GM12878 (cell line): ENCODE results near the gene TLX1. TPM values are rescaled to one million over a fixed set of nuclear protein-coding genes. Genes with fewer than 3 reads are reported as not detected.
A peak's percentile ranks its signal among the peaks of the same experiment; 100 is the strongest.

Experiments used
- ATAC-seq: fragments of 200-7000 bp; cut with Tn5 transposase; 3 replicates; pipeline ENCODE4 v1.9.1; 2020; ENCODE audit warnings: mild to moderate bottlenecking, moderate library complexity
- BruUV-seq: library from RNA; stranded (reverse); fragments of 400-500 nt; replicated peaks from 2 replicates; lab custom pipeline; 2021; lab: Mats Ljungman, UMichigan
- CTCF ChIA-PET: fragments of 300-600 bp; sonication (Branson Sonifier 250); formaldehyde crosslinking; extraction: SDS; loops from one replicate; lab custom pipeline; 2021; ENCODE audit warnings: inconsistent platforms; lab: Yijun Ruan, JAX
- POLR2A ChIA-PET: fragments of 350-600 bp; formaldehyde crosslinking; extraction: SDS; loops from one replicate; lab custom pipeline; 2021; ENCODE audit warnings: inconsistent platforms; lab: Charles Lee
- RAD21 ChIA-PET: fragments of 300-600 bp; sonication (Branson Sonifier 250); formaldehyde crosslinking; loops from one replicate; lab custom pipeline; 2023; ENCODE audit warnings: antibody characterized with exemption; ENCODE audit not compliant: unreplicated experiment; lab: Charles Lee
- SMC1A ChIA-PET: fragments of 300-600 bp; sonication (Branson Sonifier 250); formaldehyde crosslinking; loops from one replicate; lab custom pipeline; 2023; ENCODE audit not compliant: unreplicated experiment, uncharacterized antibody; lab: Charles Lee
- DNase-seq: peaks from one replicate; pipeline ENCODE4 v3.0.0-alpha.2; 2011; ENCODE audit warnings: low read depth, low spot score
- FAIRE-seq: peaks from 3 replicates; lab custom pipeline; 2011; peaks lifted over from hg19 to GRCh38; lab: Jason Lieb, UNC
- H2AFZ ChIP-seq: 2 replicates; pipeline ENCODE4 v1.6.0; 2011; ENCODE audit warnings: low read depth, low read length, control low read depth; ENCODE audit not compliant: control insufficient read depth
- H3K27ac ChIP-seq: 2 replicates; pipeline ENCODE4 v1.5.1; 2011; ENCODE audit warnings: control low read depth; ENCODE audit not compliant: control insufficient read depth, insufficient read depth
- H3K27me3 ChIP-seq, 2 experiments: replicated peaks in 1 of 2; 2 replicates each; pipeline versions ENCODE4 v1.6.0 to v1.6.1; 2011; ENCODE audit warnings: low read length in 1 of 2; ENCODE audit not compliant: control insufficient read depth in 2 of 2, insufficient read depth in 2 of 2
- H3K36me3 ChIP-seq, 2 experiments: 2 replicates each; pipeline ENCODE4 v1.5.1; 2011; ENCODE audit warnings: low read length in 1 of 2; ENCODE audit not compliant: control insufficient read depth in 2 of 2, insufficient read depth in 2 of 2
- H3K4me1 ChIP-seq: 2 replicates; pipeline ENCODE4 v1.6.1; 2011; ENCODE audit warnings: mild to moderate bottlenecking, low read length, moderate library complexity, mixed read lengths; ENCODE audit not compliant: control insufficient read depth, insufficient read depth
- H3K4me2 ChIP-seq: 2 replicates; pipeline ENCODE4 v1.6.0; 2011; ENCODE audit warnings: control low read depth; ENCODE audit not compliant: control insufficient read depth, insufficient read depth
- H3K4me3 ChIP-seq: fragments of 200-600 bp; sonication (generic); 2 replicates; pipeline ENCODE4 v1.5.1; 2016
- H3K79me2 ChIP-seq: 2 replicates; pipeline ENCODE4 v1.6.0; 2011; ENCODE audit warnings: low read length; ENCODE audit not compliant: control insufficient read depth, insufficient read depth
- H3K9ac ChIP-seq: 2 replicates; pipeline ENCODE4 v1.8.0; 2011; ENCODE audit warnings: low read length, control low read depth, mixed read lengths; ENCODE audit not compliant: control insufficient read depth, insufficient read depth
- H3K9me3 ChIP-seq: replicated peaks from 3 replicates; pipeline ENCODE4 v1.5.1; 2011; ENCODE audit warnings: mild to moderate bottlenecking, low read length; ENCODE audit not compliant: control insufficient read depth, insufficient read depth
- H4K20me1 ChIP-seq: 2 replicates; pipeline ENCODE4 v1.6.0; 2011; ENCODE audit not compliant: control insufficient read depth, insufficient read depth
- BHLHE40 ChIP-seq, 2 experiments: fragments of 450-650 bp in 1 of 2; IDR thresholded peaks; 2 replicates each; pipeline ENCODE4 v1.6.1; 2011 to 2017; ENCODE audit warnings: low read depth in 2 of 2, borderline replicate concordance in 1 of 2, improper control_type of control experiment in 1 of 2, low read length in 1 of 2, mild to moderate bottlenecking in 1 of 2
- CREB1 ChIP-seq: IDR thresholded peaks from 2 replicates; pipeline ENCODE4 v1.6.1; 2012; ENCODE audit warnings: low read depth, mild to moderate bottlenecking, inconsistent platforms
- ESRRA ChIP-seq: IDR thresholded peaks from 2 replicates; pipeline ENCODE4 v1.6.1; 2012; ENCODE audit warnings: mild to moderate bottlenecking, low read length, improper control_type of control experiment
- EZH2 ChIP-seq: IDR thresholded peaks from 2 replicates; pipeline ENCODE4 v1.6.1; 2012; ENCODE audit warnings: low read depth, mild to moderate bottlenecking, control low read depth, inconsistent platforms, low read length, borderline replicate concordance; ENCODE audit not compliant: control insufficient read depth
- FOXM1 ChIP-seq: IDR thresholded peaks from 2 replicates; pipeline ENCODE4 v1.6.1; 2012; ENCODE audit warnings: low read depth, mild to moderate bottlenecking, inconsistent platforms, low read length, moderate library complexity
- GATAD2B ChIP-seq: fragments of 450-650 bp; conservative IDR thresholded peaks from 2 replicates; pipeline ENCODE4 v1.6.1; 2017; ENCODE audit warnings: low read depth, mild to moderate bottlenecking, moderate library complexity
- MEF2A ChIP-seq: IDR thresholded peaks from 2 replicates; pipeline ENCODE4 v1.6.1; 2011; ENCODE audit warnings: low read depth, mild to moderate bottlenecking, low read length, moderate library complexity; ENCODE audit not compliant: insufficient read depth
- MTA3 ChIP-seq: IDR thresholded peaks from 2 replicates; pipeline ENCODE4 v1.6.1; 2012; ENCODE audit warnings: low read length, inconsistent platforms, borderline replicate concordance
- POU2F2 ChIP-seq: IDR thresholded peaks from 3 replicates; pipeline ENCODE4 v1.6.1; 2011; ENCODE audit warnings: low read depth, mild to moderate bottlenecking, low read length, borderline replicate concordance
- RAD21 ChIP-seq: IDR thresholded peaks from 2 replicates; pipeline ENCODE4 v1.6.1; 2011; ENCODE audit warnings: mild to moderate bottlenecking, low read depth, low read length, moderate library complexity; ENCODE audit not compliant: insufficient read depth
- SMARCA5 ChIP-seq: fragments of 450-650 bp; IDR thresholded peaks from 2 replicates; pipeline ENCODE4 v1.6.1; 2017; ENCODE audit warnings: mild to moderate bottlenecking
- SMC3 ChIP-seq: IDR thresholded peaks from 2 replicates; pipeline ENCODE4 v1.6.1; 2011; ENCODE audit warnings: low read length, improper control_type of control experiment, borderline replicate concordance
- YY1 ChIP-seq: IDR thresholded peaks from 2 replicates; pipeline ENCODE4 v1.6.1; 2011; ENCODE audit warnings: low read depth, mild to moderate bottlenecking, low read length
- ZBTB4 ChIP-seq: fragments of 450-650 bp; formaldehyde crosslinking; IDR thresholded peaks from 2 replicates; pipeline ENCODE4 v1.4.0; 2022; ENCODE audit warnings: mild to moderate bottlenecking, moderate library complexity
- WGBS: methylation state at CpG from one replicate; pipeline ENCODE4 v1.1.6; 2016; ENCODE audit warnings: low lambda C conversion rate; ENCODE audit not compliant: insufficient replicate concordance, insufficient coverage; ENCODE audit errors: missing lambda C conversion rate; 5-methylcytosine and 5-hydroxymethylcytosine counted together
- in situ Hi-C: fragments of 300-500 bp; cut with MboI; formaldehyde crosslinking; loops from 9 replicates; pipeline ENCODE4 v1.14.3; 2018; ENCODE audit warnings: mixed read lengths
- intact Hi-C: fragments of 100-400 bp; cut with micrococcal nuclease; formaldehyde crosslinking; loops from one replicate; pipeline ENCODE4 v1.14.2; 2022; ENCODE audit not compliant: unreplicated experiment
- polyA plus RNA-seq, 11 experiments: library from polyadenylated mRNA; depleted of rRNA in 4 of 11; unstranded in 6 of 11; stranded (reverse) in 5 of 11; fragments of >200 nt; fragmentation: Nextera tagmentation in 4 of 11; fragmentation: Illumina TruSeq in 1 of 11; extraction: Ambion mirVana in 4 of 11; extraction: Trizol in 1 of 11; gene quantifications; 1 replicate in 1 of 11; 2 replicates in 10 of 11; pipeline versions ENCODE4 v1.2.1 to v1.2.3, GENCODE V29; 2011 to 2016; ENCODE audit warnings: inconsistent platforms in 2 of 11, missing spikeins in 2 of 11, low read depth in 1 of 11
- total RNA-seq, 4 experiments: library from RNA; depleted of rRNA in 3 of 4; stranded (reverse); fragments of >200 nt in 3 of 4; fragmentation: Illumina TruSeq in 1 of 4; extraction: Trizol in 1 of 4; gene quantifications; 2 replicates each; pipeline versions ENCODE4 v1.2.1 to v1.2.3, GENCODE V29; 2013 to 2021
- TF ChIP-seq, protein P1 (sequence below), 3 experiments: IDR thresholded peaks in 2 of 3; conservative IDR thresholded peaks in 1 of 3; 2 replicates each; pipeline ENCODE4 v1.5.1; 2011; ENCODE audit warnings: low read depth in 3 of 3, low read length in 3 of 3, mild to moderate bottlenecking in 3 of 3, control low read depth in 2 of 3, moderate library complexity in 2 of 3, inconsistent platforms in 1 of 3, mixed read lengths in 1 of 3; ENCODE audit not compliant: control insufficient read depth in 2 of 3, insufficient read depth in 1 of 3; ENCODE audit errors: extremely low read depth in 1 of 3
- TF ChIP-seq, protein P2 (sequence below): IDR thresholded peaks from 2 replicates; pipeline ENCODE4 v1.6.1; 2011; ENCODE audit warnings: borderline replicate concordance, low read depth, mild to moderate bottlenecking, moderate library complexity, mixed read lengths, low read length; ENCODE audit not compliant: insufficient read depth; ENCODE audit errors: extremely low read length

The TLX1 gene
- total and polyA plus RNA-seq, 10 of the 15 experiments (the other 5 are each of a cell fraction or from before 2014, with no cell fraction given) = not detected

DNA sequence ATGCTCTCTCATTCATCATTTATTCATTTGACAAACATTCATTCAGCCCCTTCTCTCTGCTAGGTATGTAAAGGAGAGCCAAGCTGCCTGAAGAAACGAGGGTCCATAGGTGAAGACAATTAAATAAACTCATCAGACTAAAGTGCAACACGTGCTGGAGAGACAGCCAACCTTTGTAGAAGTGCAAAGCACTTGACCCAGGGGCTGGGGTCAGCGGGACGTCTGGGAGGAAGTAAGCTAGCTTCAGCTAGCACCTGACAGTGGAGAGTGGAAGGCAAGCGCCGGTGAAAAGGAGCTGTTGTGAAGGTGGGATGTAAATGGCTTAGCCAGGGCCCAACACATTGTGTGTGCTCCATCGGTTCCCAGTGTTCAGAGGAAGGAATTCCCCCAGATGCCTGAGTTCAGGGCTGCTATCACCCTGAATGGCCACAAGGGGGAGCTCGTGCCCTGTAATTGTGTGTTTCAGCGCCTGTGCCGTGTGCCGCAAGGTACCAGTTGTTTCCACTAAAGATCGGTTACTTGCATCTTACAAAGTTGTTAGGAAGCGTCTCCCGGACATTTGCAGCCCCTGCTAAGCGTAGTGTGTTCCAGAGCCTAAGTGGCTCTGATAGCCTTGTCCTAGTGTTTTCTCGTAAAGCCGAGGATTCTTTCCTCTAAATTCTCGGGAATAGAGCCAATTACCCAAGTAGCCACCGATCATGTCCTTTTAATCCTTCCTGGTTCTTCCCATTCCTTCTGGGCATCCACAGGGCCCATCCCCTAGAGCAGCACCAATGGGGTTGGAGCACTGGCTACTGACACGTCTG, 30.6 kb downstream of the TLX1 start:
- BruUV-seq = no TSS peak
- no peak overlapping the region for H3K4me2 ChIP-seq
- ChIA-PET CTCF (interaction anchor here (0.5 to 4.8 kb wide), 20 partner anchors 10 to 1045 kb away, joined by 3 to 25 read pairs (median 4); no protein-coding TSS in a partner anchor), POLR2A (no interaction called here), SMC1A (interaction anchor here (0.7 to 1.5 kb wide), 2 partner anchors 271 to 410 kb away, joined by 3 to 4 read pairs; no protein-coding TSS in a partner anchor), RAD21 (interaction anchor here (1.2 kb wide), 1 partner anchor 66 kb away, joined by 3 read pairs; no protein-coding TSS in a partner anchor)
- 20% methylated on average over 20 of the region's 20 CpGs for WGBS
- H4K20me1 ChIP-seq = no peaks in the 10 kb centered on the region; the same call in 1 of the 2 replicates
- no peaks in the 10 kb centered on the region for H3K79me2 ChIP-seq
- no peak overlapping the region for H2AFZ ChIP-seq
- no peaks in the 10 kb centered on the region for H3K36me3 ChIP-seq
- no peak overlapping the region for H3K4me3 ChIP-seq
- in situ Hi-C loops (no loop called here), intact Hi-C loops (loop anchor here (1.0 to 5.0 kb wide), 4 partner anchors 51 to 620 kb away; no protein-coding TSS in a partner anchor)
- peak; percentile 90 for FAIRE-seq
- no peak overlapping the region for H3K9ac ChIP-seq
- DNase-seq = peak; percentile 12
- H3K27ac ChIP-seq = no peak overlapping the region
- peak; percentile 96 for ATAC-seq
- H3K4me1 ChIP-seq = peaks cover 6% of the 10 kb centered on the region
- H3K9me3 ChIP-seq = no peaks in the 10 kb centered on the region
- H3K27me3 ChIP-seq = peaks cover 1 to 2% of the 10 kb centered on the region in 2 experiments; a peak in 3 of 4 replicates
- TF ChIP-seq, protein P1, sequence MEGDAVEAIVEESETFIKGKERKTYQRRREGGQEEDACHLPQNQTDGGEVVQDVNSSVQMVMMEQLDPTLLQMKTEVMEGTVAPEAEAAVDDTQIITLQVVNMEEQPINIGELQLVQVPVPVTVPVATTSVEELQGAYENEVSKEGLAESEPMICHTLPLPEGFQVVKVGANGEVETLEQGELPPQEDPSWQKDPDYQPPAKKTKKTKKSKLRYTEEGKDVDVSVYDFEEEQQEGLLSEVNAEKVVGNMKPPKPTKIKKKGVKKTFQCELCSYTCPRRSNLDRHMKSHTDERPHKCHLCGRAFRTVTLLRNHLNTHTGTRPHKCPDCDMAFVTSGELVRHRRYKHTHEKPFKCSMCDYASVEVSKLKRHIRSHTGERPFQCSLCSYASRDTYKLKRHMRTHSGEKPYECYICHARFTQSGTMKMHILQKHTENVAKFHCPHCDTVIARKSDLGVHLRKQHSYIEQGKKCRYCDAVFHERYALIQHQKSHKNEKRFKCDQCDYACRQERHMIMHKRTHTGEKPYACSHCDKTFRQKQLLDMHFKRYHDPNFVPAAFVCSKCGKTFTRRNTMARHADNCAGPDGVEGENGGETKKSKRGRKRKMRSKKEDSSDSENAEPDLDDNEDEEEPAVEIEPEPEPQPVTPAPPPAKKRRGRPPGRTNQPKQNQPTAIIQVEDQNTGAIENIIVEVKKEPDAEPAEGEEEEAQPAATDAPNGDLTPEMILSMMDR (IDR thresholded peaks at IDR 0.05 in 2 of 3, conservative IDR thresholded peaks at IDR 0.05 in 1 of 3; ENCODE audit: control insufficient read depth in 2 of 3, extremely low read depth in 1 of 3, insufficient read depth in 1 of 3, low read depth in 3 of 3, low read length in 3 of 3) = peak; percentile 94 to 97 (median 95); a peak in 5 of 6 replicates
- 0 out of 2 replicates have a peak, but pooled peaks have one; percentile 51 for TF ChIP-seq EZH2
- TF ChIP-seq, protein P2, sequence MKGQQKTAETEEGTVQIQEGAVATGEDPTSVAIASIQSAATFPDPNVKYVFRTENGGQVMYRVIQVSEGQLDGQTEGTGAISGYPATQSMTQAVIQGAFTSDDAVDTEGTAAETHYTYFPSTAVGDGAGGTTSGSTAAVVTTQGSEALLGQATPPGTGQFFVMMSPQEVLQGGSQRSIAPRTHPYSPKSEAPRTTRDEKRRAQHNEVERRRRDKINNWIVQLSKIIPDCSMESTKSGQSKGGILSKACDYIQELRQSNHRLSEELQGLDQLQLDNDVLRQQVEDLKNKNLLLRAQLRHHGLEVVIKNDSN = no peak
- TF ChIP-seq ESRRA = no peak
- TF ChIP-seq MTA3 = no peak
- no peak for TF ChIP-seq POU2F2
- TF ChIP-seq MEF2A = no peak
- peak; percentile 70 for TF ChIP-seq RAD21
- no peak for TF ChIP-seq FOXM1
- no peak for TF ChIP-seq SMARCA5
- TF ChIP-seq ZBTB4 (CRISPR knock-in tag) = no peak
- TF ChIP-seq GATAD2B = no peak
- TF ChIP-seq BHLHE40 (IDR thresholded peaks at IDR 0.05; ENCODE audit: borderline replicate concordance in 1 of 2, low read depth in 2 of 2, low read length in 1 of 2) = peak; percentile 28 to 36; a peak in 2 of 4 replicates
- TF ChIP-seq SMC3 = peak; percentile 66; the same call in 1 of the 2 replicates
- 0 out of 2 replicates have a peak, but pooled peaks have one; percentile 46 for TF ChIP-seq YY1
- TF ChIP-seq CREB1 = no peak
